H1 (cell line): ENCODE measurements around the gene HSPA1L. TPM values are rescaled to one million over a fixed set of nuclear protein-coding genes. Genes with fewer than 3 reads are reported as not detected.

Experiments
- polyA plus RNA-seq, 7 experiments: library from polyadenylated mRNA; depleted of rRNA in 3 of 7; stranded (reverse) in 5 of 7; unstranded in 2 of 7; fragments of >200 nt in 5 of 7; fragments of 200-250 nt in 2 of 7; gene quantifications; 1 replicate in 5 of 7; 2 replicates in 1 of 7; 4 replicates in 1 of 7; pipeline versions ENCODE4 v1.2.1 to v1.2.3, GENCODE V29; 2011 to 2013; ENCODE audit warnings: missing spikeins in 2 of 7, mixed read lengths in 2 of 7
- small RNA-seq: library from polyadenylated mRNA; stranded (forward); fragments of <200 nt; extraction: miRNeasy Mini kit (QIAGEN cat#:217004); gene quantifications from one replicate; pipeline ENCODE3, GENCODE V24; 2013; ENCODE audit not compliant: insufficient read depth
- total RNA-seq: library from RNA; stranded (reverse); fragmentation: NEBNext Ultra II Directional; extraction: Animal tissue kit (Norgen Biotek cat#: 25700); gene quantifications from 2 replicates; pipeline ENCODE4 v1.2.1, GENCODE V29; 2021

HSPA1L gene
- total and polyA plus RNA-seq, 2 of the 8 experiments (the other 6 are each of a cell fraction or from before 2014, with no cell fraction given): 1.00 to 1.9 TPM

Small RNA genes within 50 kb of the gene (small RNA-seq; reads per million reads assigned to genes)
- not detected for gene MSH5-SAPCD1
- gene RF00019: not detected
- not detected for gene SAPCD1
- gene SNORD48: 11,909 reads per million, percentile 100 among the genes with 10 or more reads in this experiment
- not detected for gene SNORD52

Other genes with a start within 250 kb of the HSPA1L start
Only the 30 nearest of the 40 such genes appear.
- gene BAG6, start 162.6 kb downstream of the HSPA1L start, total RNA-seq: 325 and 354 TPM in 2 replicates
- 199 and 291 TPM in 2 replicates for gene BAG6, start 162.6 kb downstream of the HSPA1L start, polyA plus RNA-seq (2011; rRNA removed)
- gene APOM, start 159.4 kb downstream of the HSPA1L start, total RNA-seq: 3.4 and 3.8 TPM in 2 replicates
- gene APOM, start 159.4 kb downstream of the HSPA1L start, polyA plus RNA-seq (2011; rRNA removed): 9.2 and 12.0 TPM in 2 replicates
- 14.6 and 15.6 TPM in 2 replicates for gene C6orf47, start 154.5 kb downstream of the HSPA1L start, total RNA-seq
- 4.7 and 7.2 TPM in 2 replicates for gene C6orf47, start 154.5 kb downstream of the HSPA1L start, polyA plus RNA-seq (2011; rRNA removed)
- 24.5 and 26.9 TPM in 2 replicates for gene GPANK1, start 150.3 kb downstream of the HSPA1L start, total RNA-seq
- gene GPANK1, start 150.3 kb downstream of the HSPA1L start, polyA plus RNA-seq (2011; rRNA removed): 30.2 and 33.2 TPM in 2 replicates
- 192 and 208 TPM in 2 replicates for gene CSNK2B, start 149.2 kb downstream of the HSPA1L start, total RNA-seq
- 147 and 169 TPM in 2 replicates for gene CSNK2B, start 149.2 kb downstream of the HSPA1L start, polyA plus RNA-seq (2011; rRNA removed)
- gene LY6G5B, start 145.3 kb downstream of the HSPA1L start, total RNA-seq: 12.1 and 12.6 TPM in 2 replicates
- gene LY6G5B, start 145.3 kb downstream of the HSPA1L start, polyA plus RNA-seq (2011; rRNA removed): 9.5 and 10.6 TPM in 2 replicates
- gene LY6G5C, start 134.2 kb downstream of the HSPA1L start, total RNA-seq: 1.1 and 1.2 TPM in 2 replicates
- gene LY6G5C, start 134.2 kb downstream of the HSPA1L start, polyA plus RNA-seq (2011; rRNA removed): 1.8 and 2.1 TPM in 2 replicates
- 29.3 and 32.9 TPM in 2 replicates for gene ABHD16A, start 112.0 kb downstream of the HSPA1L start, total RNA-seq
- gene ABHD16A, start 112.0 kb downstream of the HSPA1L start, polyA plus RNA-seq (2011; rRNA removed): 40.2 and 49.6 TPM in 2 replicates
- gene LY6G6F, start 108.4 kb downstream of the HSPA1L start, total RNA-seq: not detected in 2 replicates
- not detected in 2 replicates for gene LY6G6F, start 108.4 kb downstream of the HSPA1L start, polyA plus RNA-seq (2011; rRNA removed)
- gene LY6G6D, start 99.9 kb downstream of the HSPA1L start, total RNA-seq: not detected in 2 replicates
- 0.74 and 1.8 TPM in 2 replicates for gene LY6G6D, start 99.9 kb downstream of the HSPA1L start, polyA plus RNA-seq (2011; rRNA removed)
- gene LY6G6C, start 93.5 kb downstream of the HSPA1L start, total RNA-seq: 0.33 TPM in 1 of 2 replicates, not detected in the other
- 0.23 and 0.49 TPM in 2 replicates for gene LY6G6C, start 93.5 kb downstream of the HSPA1L start, polyA plus RNA-seq (2011; rRNA removed)
- not detected in 2 replicates for gene MPIG6B, start 91.9 kb downstream of the HSPA1L start, total RNA-seq
- gene MPIG6B, start 91.9 kb downstream of the HSPA1L start, polyA plus RNA-seq (2011; rRNA removed): 0.18 and 0.33 TPM in 2 replicates
- gene DDAH2, start 86.0 kb downstream of the HSPA1L start, total RNA-seq: 53.3 and 55.5 TPM in 2 replicates
- gene DDAH2, start 86.0 kb downstream of the HSPA1L start, polyA plus RNA-seq (2011; rRNA removed): 73.5 and 104 TPM in 2 replicates
- gene CLIC1, start 78.8 kb downstream of the HSPA1L start, total RNA-seq: 250 and 259 TPM in 2 replicates
- 236 and 277 TPM in 2 replicates for gene CLIC1, start 78.8 kb downstream of the HSPA1L start, polyA plus RNA-seq (2011; rRNA removed)
- 21.3 and 25.3 TPM in 2 replicates for gene MSH5, start 75.3 kb downstream of the HSPA1L start, total RNA-seq
- gene MSH5, start 75.3 kb downstream of the HSPA1L start, polyA plus RNA-seq (2011; rRNA removed): 26.5 and 34.5 TPM in 2 replicates
- gene SAPCD1, start 52.6 kb downstream of the HSPA1L start, total RNA-seq: 3.4 and 5.9 TPM in 2 replicates
- 3.1 and 4.4 TPM in 2 replicates for gene SAPCD1, start 52.6 kb downstream of the HSPA1L start, polyA plus RNA-seq (2011; rRNA removed)
- 1.5 and 2.1 TPM in 2 replicates for gene VWA7, start 38.0 kb downstream of the HSPA1L start, total RNA-seq
- gene VWA7, start 38.0 kb downstream of the HSPA1L start, polyA plus RNA-seq (2011; rRNA removed): 0.82 and 1.1 TPM in 2 replicates
- 162 and 163 TPM in 2 replicates for gene VARS1, start 19.5 kb downstream of the HSPA1L start, total RNA-seq
- gene VARS1, start 19.5 kb downstream of the HSPA1L start, polyA plus RNA-seq (2011; rRNA removed): 53.5 and 99.3 TPM in 2 replicates
- 127 and 132 TPM in 2 replicates for gene LSM2, start 8.3 kb downstream of the HSPA1L start, total RNA-seq
- 168 and 173 TPM in 2 replicates for gene LSM2, start 8.3 kb downstream of the HSPA1L start, polyA plus RNA-seq (2011; rRNA removed)
- gene HSPA1A, start 260 bp upstream of the HSPA1L start, total RNA-seq: 54.0 and 59.9 TPM in 2 replicates
- gene HSPA1A, start 260 bp upstream of the HSPA1L start, polyA plus RNA-seq (2011; rRNA removed): 40.7 and 50.2 TPM in 2 replicates
- 76.6 and 89.3 TPM in 2 replicates for gene HSPA1B, start 12.5 kb upstream of the HSPA1L start, total RNA-seq
- gene HSPA1B, start 12.5 kb upstream of the HSPA1L start, polyA plus RNA-seq (2011; rRNA removed): 36.6 and 43.8 TPM in 2 replicates
- gene NEU1, start 47.5 kb upstream of the HSPA1L start, total RNA-seq: 41.2 and 43.4 TPM in 2 replicates
- gene NEU1, start 47.5 kb upstream of the HSPA1L start, polyA plus RNA-seq (2011; rRNA removed): 65.6 and 72.1 TPM in 2 replicates
- gene SLC44A4, start 63.7 kb upstream of the HSPA1L start, total RNA-seq: 2.5 and 4.8 TPM in 2 replicates
- gene SLC44A4, start 63.7 kb upstream of the HSPA1L start, polyA plus RNA-seq (2011; rRNA removed): 7.0 and 7.1 TPM in 2 replicates
- gene EHMT2, start 82.4 kb upstream of the HSPA1L start, total RNA-seq: 177 and 183 TPM in 2 replicates
- 125 and 187 TPM in 2 replicates for gene EHMT2, start 82.4 kb upstream of the HSPA1L start, polyA plus RNA-seq (2011; rRNA removed)
- 40.8 and 42.1 TPM in 2 replicates for gene ZBTB12, start 86.8 kb upstream of the HSPA1L start, total RNA-seq
- gene ZBTB12, start 86.8 kb upstream of the HSPA1L start, polyA plus RNA-seq (2011; rRNA removed): 20.7 and 32.4 TPM in 2 replicates
- 0.26 and 0.61 TPM in 2 replicates for gene C2, start 112.4 kb upstream of the HSPA1L start, total RNA-seq
- 0.38 and 1.0 TPM in 2 replicates for gene C2, start 112.4 kb upstream of the HSPA1L start, polyA plus RNA-seq (2011; rRNA removed)
- gene CFB, start 130.8 kb upstream of the HSPA1L start, total RNA-seq: not detected in 2 replicates
- 0.09 and 0.20 TPM in 2 replicates for gene CFB, start 130.8 kb upstream of the HSPA1L start, polyA plus RNA-seq (2011; rRNA removed)
- 71.1 and 71.5 TPM in 2 replicates for gene NELFE, start 143.7 kb upstream of the HSPA1L start, total RNA-seq
- gene NELFE, start 143.7 kb upstream of the HSPA1L start, polyA plus RNA-seq (2011; rRNA removed): 49.2 and 52.3 TPM in 2 replicates
- gene SKIC2, start 143.9 kb upstream of the HSPA1L start, total RNA-seq: 59.7 and 68.5 TPM in 2 replicates
- 42.1 and 70.5 TPM in 2 replicates for gene SKIC2, start 143.9 kb upstream of the HSPA1L start, polyA plus RNA-seq (2011; rRNA removed)
- 14.7 and 16.2 TPM in 2 replicates for gene DXO, start 156.9 kb upstream of the HSPA1L start, total RNA-seq
- 23.9 and 30.5 TPM in 2 replicates for gene DXO, start 156.9 kb upstream of the HSPA1L start, polyA plus RNA-seq (2011; rRNA removed)